NCI-H2227 treated with DMSO at 0.1 percent for 48 hours (cell line): Measurements from ENCODE around the gene LCN15.
"Not testable (repeated sequence)": the region's sequence is repeated elsewhere in the genome, so short reads cannot be mapped to it uniquely, and the experiment has no call there.

Experiments used
- DNase-seq: peaks from one replicate; lab custom pipeline; 2025; lab: John Stamatoyannopoulos, UW

LCN15 gene

GRCh38 chr9:136794281-136794999, 30.1 kb upstream of the LCN15 start:
- no peak for DNase-seq

- DNase-seq, result no peak
These were observed 29.0 kb upstream of the LCN15 start for GRCh38 chr9:136793086-136793946.

- no peak for DNase-seq
These were observed 28.2 kb upstream of the LCN15 start for GRCh38 chr9:136792321-136793085.

- DNase-seq, result no peak
These were observed 27.4 kb upstream of the LCN15 start for GRCh38 chr9:136791516-136792276.

GRCh38 chr9:136790640-136791515, 26.6 kb upstream of the LCN15 start, which contains the start of gene TMEM141:
TMEM141 (plus strand) TSS chr9:136791344; CDS start chr9:136791371, 27 bp downstream.
- DNase-seq, result peak; percentile 95

GRCh38 chr9:136789523-136789937, 25.2 kb upstream of the LCN15 start:
- DNase-seq, result no peak

- not testable (repeated sequence) for DNase-seq
These were observed 24.6 kb upstream of the LCN15 start for GRCh38 chr9:136788644-136789522.

- DNase-seq, result peak; percentile 72
These were observed 23.5 kb upstream of the LCN15 start for GRCh38 chr9:136787690-136788400.

- DNase-seq, result not testable (repeated sequence)
These were observed 22.7 kb upstream of the LCN15 start for GRCh38 chr9:136786983-136787382.

- no peak for DNase-seq
These were observed 22.1 kb upstream of the LCN15 start for GRCh38 chr9:136786451-136786850.

GRCh38 chr9:136785565-136786355, 21.4 kb upstream of the LCN15 start:
- not testable (repeated sequence) for DNase-seq

- no peak for DNase-seq
These were observed 20.7 kb upstream of the LCN15 start for GRCh38 chr9:136784997-136785361.

GRCh38 chr9:136784249-136784996, 20.1 kb upstream of the LCN15 start:
- peak; percentile 5 for DNase-seq

- no peak for DNase-seq
These were observed 18.1 kb upstream of the LCN15 start for GRCh38 chr9:136782452-136782851.

- DNase-seq, result no peak
These were observed 15.5 kb upstream of the LCN15 start for GRCh38 chr9:136779808-136780207.

GRCh38 chr9:136777359-136777758, 13.0 kb upstream of the LCN15 start:
- DNase-seq, result no peak

GRCh38 chr9:136776947-136777346, 12.6 kb upstream of the LCN15 start:
- DNase-seq, result no peak
